CD4-positive, alpha-beta T cell treated with Interleukin-2 at 100 ng/mL for 4 hours (primary cell): Measurements from ENCODE around the gene PRTFDC1.
A peak's percentile ranks its signal among the peaks of the same experiment; 100 is the strongest.
"Not testable (repeated sequence)": the region's sequence is repeated elsewhere in the genome, so short reads cannot be mapped to it uniquely, and the experiment has no call there.

Experiments used
- DNase-seq: peaks from one replicate; pipeline ENCODE4 v3.0.0-alpha.2; 2020; ENCODE audit warnings: low spot score

Gene PRTFDC1

DNA sequence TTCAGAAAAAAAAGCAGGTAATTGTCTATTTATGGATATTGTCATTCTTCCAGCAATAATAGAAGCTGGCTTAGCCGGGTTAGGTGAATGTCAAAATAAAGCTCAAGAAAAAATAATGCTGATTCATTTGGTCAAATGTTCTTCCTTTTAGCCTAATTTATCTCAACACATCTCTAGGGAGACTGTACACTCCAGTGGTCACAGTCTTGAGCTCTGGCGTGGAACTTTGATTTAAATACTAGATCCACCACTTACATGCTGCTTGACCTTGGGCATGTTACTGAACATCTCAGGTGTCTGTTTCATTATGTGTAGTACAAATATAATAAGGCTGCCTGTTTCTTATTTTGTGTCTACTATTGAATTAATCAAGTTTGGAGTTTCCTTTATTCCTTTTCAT lies 22.0 kb downstream of the PRTFDC1 start:
- no peak for DNase-seq

- no peak for DNase-seq
Observed at GRCh38 chr10:24929904-24930303, 22.5 kb downstream of the PRTFDC1 start.

GRCh38 chr10:24929056-24929544 lies 23.3 kb downstream of the PRTFDC1 start:
- no peak for DNase-seq

GRCh38 chr10:24928163-24928562 lies 24.2 kb downstream of the PRTFDC1 start:
- no peak for DNase-seq

- DNase-seq = no peak
Observed at GRCh38 chr10:24926557-24926956, 25.8 kb downstream of the PRTFDC1 start.

- DNase-seq = no peak
Observed at GRCh38 chr10:24925799-24926198, 26.6 kb downstream of the PRTFDC1 start.

- DNase-seq = not testable (repeated sequence)
Observed at GRCh38 chr10:24924483-24924882, 27.9 kb downstream of the PRTFDC1 start.

- not testable (repeated sequence) for DNase-seq
Observed at GRCh38 chr10:24922222-24922868, 30.1 kb downstream of the PRTFDC1 start.

DNA sequence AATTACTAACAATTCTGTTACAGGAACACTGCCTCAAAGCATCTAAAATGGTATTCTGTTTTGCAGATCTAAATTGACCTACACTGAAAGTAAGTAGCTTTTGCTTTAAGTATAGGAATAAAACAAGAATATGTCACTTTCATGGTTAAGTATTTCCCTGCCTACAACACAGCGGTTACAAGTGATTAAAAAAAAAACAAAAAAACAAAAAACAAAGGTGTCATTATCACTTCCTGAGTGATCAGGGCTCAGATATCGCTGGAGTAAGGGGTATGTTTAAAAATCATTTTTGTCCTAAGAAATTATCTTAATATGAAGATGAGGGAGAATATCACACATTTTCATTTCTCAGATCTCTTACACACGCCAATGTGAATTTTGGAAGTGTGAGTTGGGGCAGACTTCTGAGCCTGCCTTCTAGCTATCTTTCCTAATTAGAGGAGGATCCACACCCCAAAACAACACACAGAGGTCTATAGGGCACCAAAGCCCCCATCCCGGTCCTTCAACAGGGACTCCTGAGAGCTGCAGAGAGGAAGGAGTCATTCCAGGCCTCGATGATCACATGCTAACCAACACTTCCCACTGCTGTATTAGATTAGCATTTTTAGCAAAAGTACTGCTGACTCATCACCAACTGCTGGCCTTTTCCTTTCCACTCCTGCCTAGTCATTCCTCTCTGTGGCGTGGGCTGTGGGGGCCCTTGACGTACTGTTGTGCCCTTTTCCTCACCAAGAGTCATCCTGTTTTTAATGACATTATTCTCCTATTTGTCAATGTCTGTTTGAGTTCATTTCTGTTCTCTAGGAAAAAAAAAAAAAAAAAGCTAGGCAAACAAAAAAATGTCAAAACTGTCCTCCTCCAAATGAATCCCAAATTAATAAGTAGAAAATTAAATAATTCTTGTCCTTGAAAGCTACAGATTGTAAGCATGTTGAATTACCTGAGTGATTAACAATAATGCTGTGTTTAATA lies 31.2 kb downstream of the PRTFDC1 start:
- peak; percentile 16 for DNase-seq

- not testable (repeated sequence) for DNase-seq
Observed at GRCh38 chr10:24920192-24920591, 32.2 kb downstream of the PRTFDC1 start.

- DNase-seq = not testable (repeated sequence)
Observed at GRCh38 chr10:24919629-24920028, 32.8 kb downstream of the PRTFDC1 start.

- no peak for DNase-seq
Observed at GRCh38 chr10:24917979-24918378, 34.4 kb downstream of the PRTFDC1 start.

DNA sequence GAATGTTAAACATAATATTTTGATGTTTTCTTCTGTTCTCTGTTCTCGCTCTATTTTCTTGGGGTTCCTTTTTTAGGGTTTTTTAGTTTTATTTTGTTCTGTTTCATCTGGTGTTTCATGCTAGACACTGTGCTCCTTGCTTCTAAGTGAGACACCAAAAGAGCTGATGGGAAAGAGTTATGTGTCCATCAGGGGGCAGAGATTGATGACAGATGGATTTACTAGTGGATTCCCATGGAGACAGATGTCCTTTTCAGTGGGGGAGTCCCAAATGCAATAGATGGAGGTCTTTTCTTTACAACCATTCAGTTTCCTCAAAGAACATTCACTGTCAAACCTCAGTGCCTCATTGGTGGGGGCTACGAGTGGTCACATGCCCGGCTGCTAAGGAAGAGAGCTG lies 34.9 kb downstream of the PRTFDC1 start:
- no peak for DNase-seq

GRCh38 chr10:24916365-24916764 lies 36.0 kb downstream of the PRTFDC1 start:
- DNase-seq = no peak

- no peak for DNase-seq
Observed at GRCh38 chr10:24915304-24915703, 37.1 kb downstream of the PRTFDC1 start.

GRCh38 chr10:24914148-24914547 lies 38.3 kb downstream of the PRTFDC1 start:
- no peak for DNase-seq

- peak; percentile 37 for DNase-seq
Observed at GRCh38 chr10:24912215-24912614, 40.2 kb downstream of the PRTFDC1 start.

- no peak for DNase-seq
Observed at GRCh38 chr10:24911029-24911428, 41.4 kb downstream of the PRTFDC1 start.

GRCh38 chr10:24910574-24910973 lies 41.8 kb downstream of the PRTFDC1 start:
- DNase-seq = no peak

DNA sequence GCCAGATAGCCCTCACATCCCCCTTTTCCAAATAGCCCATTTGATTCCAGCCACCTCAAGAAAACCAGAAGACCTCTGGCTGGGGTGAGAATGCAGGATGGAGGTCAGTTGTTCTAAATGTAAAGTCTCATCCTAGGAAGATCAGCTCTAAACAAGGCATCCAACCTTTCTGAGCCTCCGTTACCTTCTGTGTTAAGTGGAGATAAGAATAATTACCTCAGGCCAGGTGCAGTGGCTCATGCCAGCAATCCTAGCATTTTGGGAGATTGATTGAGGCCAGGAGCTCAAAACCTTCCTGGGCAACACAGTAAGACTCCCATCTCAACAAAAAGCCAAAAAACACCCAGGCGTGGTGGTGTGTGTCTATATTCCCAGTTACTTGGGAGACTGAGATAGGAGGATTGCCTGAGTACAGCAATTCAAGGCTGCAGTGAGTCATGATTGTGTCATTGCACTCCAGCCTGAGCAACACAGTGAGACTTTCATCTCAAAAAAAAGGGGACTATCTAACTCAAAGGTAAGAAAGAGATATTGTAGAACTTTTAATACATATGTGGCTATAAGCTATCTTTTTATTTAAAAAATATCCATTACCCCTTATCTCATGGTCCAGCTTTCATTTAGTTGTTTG lies 43.5 kb downstream of the PRTFDC1 start:
- no peak for DNase-seq

GRCh38 chr10:24907956-24908355 lies 44.5 kb downstream of the PRTFDC1 start:
- no peak for DNase-seq

DNA sequence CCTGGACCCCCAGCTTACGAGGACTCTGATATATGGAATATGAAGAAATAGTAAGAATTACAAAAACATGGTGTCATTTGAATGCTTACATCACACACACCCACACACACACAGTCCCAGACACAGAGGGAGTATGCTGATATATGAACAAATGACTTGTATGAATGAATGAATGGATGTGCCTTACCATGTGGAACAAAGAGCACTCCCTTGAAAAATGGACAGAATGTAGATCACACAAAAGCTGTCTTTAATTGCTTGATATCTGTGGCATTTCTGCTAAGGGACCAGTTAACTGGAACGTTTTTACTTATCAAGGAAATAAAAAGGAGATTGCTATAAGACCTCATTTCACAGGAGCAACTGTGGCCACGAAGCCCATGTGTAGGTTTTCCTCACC lies 46.0 kb downstream of the PRTFDC1 start:
- DNase-seq = no peak

DNA sequence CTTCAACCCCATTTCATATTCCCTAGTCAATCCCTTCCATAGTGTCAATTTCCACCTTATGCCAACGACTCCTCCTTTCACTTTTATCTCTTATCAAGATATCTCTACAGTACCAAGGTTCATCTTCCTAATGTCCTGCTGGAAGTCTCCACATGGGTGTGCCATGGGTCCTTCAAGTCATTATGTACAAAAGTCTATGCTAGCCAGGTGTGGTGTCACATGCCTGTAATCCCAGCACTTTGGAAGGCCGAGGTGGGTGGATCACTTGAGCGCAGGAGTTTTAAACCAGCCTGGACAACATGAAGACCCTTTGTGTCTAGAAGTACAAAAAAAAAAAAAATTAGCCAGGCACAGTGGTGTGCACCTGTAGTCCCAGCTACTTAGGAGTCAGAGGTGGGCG lies 47.6 kb downstream of the PRTFDC1 start:
- no peak for DNase-seq
